Activated CD4-positive, CD25-positive, alpha-beta regulatory T cell treated with anti-CD3 and anti-CD28 coated beads, Interleukin-2, amount 50 U/mL, for 24 hours (primary cell): Measurements from ENCODE around the gene TALDO1.
A peak's percentile ranks its signal among the peaks of the same experiment; 100 is the strongest.

Experiments used
- ATAC-seq, 2 donors: fragments of 150-1000 bp; cut with Tn5 transposase; one replicate each; pipeline ENCODE4 v1.10.0; 2021; ENCODE audit warnings: mild to moderate bottlenecking in 1 of 2, moderate library complexity in 1 of 2

Gene TALDO1

DNA sequence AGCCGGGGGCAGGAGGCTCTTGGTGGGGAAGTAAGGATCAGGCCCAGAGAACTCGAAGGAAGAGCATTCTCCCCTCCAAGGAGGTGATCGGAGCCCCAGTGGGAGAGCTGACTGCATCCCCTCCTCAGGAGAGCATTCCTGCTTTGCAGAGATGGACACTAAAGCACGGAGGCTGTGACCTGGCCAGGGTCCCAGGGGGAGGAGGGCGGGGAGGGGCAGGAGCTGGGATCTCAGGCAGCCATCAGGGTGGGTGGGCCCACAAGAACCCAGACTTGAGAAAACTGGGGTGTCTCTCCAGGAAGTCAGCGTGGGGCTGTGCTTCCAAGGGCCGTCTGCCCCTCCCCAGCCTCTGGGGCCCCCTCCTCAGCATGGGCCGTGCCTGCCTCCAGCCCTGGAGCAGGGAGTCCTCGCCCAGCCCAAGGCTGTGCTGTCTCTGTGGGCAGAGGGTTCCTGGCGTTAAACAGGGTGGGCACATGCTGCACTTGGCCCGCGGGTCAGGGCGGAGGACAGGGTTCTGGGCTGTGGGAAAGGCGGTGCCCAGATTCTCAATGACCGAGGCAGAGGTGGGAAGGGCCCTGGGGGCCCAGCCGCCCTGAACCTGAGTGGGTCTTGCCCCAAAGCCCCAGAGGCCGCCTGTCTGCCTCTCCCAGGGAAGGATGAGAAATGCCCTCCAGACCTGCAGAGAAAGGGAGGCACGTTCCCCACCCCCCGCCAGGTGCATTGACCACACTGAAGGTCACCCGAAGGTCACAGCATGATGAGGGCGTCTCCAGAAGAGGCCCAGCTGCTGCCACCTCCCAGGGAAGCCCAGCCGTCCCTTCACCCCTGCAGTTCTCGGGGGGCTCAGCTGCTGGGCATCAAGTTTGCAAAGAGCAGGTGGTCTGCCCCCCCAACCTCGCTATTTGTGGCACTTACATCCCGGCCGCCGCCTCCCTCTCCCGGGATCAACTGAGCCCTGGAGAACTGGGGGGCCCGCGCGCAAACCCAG, 42.0 kb downstream of the TALDO1 start:
- ATAC-seq = no peak

DNA sequence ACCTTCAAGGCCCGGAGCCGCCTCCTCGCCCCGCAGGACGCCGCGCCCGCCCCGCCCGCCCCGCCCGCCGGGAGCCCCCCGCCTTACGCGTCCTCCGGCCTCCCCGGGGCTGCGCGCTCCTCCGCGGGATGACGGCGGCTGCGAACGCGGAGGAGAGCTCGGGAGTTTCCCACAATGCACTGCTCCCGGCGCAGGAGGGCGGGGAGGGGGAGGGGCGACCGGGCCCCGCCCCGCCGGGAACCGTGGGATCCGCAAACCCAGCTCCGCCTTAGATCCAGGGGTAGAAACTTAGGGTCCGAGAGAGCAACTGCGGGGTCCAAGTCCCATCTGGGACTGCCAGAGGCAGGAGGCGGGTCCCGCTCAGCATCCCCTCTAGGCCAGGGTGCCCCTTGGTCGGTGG, 42.7 kb downstream of the TALDO1 start, which contains the start of gene CEND1:
Gene CEND1, minus strand, starts transcription at position 148 of the 400 bp plus-strand sequence. CDS start 1,514 bp downstream, outside the sequence.
- peak; percentile 44 to 65 for ATAC-seq

DNA sequence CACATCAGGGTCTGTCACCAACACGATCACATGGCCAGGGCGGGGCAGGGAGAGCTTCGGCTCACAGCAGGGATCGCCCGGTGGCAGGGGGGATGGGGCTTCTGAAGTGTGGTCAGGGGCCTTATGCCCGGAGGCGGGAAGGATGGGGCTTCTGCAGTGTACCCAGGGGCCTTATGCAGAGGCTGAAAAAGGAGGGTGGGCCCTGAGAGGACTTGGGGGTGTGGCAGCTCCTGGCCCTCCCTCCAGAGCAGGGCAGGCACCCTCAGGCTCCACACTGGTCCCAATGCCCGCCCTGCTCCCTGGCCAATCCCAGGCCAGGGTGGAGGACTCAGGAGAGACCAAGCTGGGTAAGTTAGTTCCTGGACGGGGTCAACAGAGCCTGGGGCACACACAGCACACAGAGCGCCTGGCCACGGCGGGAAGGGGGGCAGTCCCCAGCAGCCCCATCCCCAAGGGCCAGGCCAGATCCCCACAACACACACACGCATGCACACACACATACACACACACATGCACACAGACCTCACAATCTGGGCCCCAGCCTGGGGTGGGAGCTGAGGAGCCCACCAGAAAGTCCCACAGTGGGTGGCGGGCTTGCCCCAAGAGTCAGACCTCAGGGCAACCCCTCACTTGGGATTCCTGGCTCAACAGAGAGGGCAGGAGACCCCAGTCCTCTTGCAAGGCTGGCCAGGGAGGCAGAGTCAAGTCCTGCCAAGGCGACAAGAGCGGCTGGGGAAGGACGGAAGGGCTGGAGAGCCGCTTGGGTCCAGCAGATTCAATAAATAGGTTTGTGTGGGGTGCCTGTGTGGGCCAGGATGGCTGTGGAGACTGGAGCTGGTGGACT, 43.7 kb downstream of the TALDO1 start:
- ATAC-seq = no peak

DNA sequence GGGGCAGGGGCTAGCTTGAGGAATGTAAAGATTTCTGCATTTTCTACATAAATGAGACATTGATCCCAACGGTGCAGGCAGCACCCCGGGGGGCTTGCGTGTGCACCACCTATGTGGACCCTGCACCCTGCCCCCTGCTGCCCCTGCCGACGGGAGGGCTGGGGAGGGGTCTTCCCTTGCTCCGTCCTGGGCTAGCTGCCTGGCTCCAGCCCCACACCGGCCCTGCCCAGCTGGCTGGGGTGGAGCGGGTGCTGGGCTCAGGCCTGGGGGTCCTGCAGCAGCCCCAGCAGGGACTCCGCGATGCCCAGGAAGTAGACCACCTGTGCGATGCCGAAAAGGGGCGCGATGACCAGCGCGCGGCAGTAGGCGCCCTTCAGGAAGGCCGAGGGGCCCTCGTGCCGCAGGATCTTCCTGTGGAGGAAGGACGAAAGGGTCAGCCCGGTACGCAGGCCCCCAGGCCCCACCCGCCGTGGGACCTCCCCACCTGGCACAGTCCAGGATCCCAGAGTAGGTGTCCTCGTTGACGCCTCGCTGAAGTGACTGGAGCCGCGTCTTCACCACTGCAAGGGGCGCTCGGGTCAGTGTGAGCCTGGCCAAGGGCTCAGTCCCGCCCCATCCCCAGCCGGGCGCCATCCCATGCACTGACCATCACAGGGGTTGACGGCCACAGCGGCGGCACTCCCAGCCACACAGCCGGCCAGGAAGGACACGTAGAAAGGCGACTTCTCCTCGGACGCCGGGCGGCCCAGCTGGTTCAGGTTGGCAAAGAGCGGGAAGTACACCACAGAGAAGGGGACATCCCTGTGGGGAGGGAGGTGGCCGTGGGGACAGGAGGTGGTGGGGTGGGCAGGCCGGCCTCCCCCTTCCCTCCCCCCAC, 44.6 kb downstream of the TALDO1 start:
- no peak for ATAC-seq

DNA sequence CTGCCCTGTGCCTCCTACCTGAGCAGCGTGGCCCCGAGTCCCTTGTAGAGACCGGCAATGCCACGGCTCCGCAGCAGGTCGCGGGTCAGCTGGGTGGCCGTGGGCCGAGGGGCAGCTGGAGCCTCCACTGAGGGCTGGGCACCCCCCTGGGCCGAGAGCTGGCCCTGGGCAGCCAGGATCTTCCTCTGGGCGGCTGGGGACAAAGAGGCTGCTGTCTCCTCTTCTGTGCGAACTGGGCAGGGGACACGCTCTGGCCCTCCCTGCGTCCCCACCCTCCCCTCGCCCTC, 45.2 kb downstream of the TALDO1 start:
- ATAC-seq = no peak

DNA sequence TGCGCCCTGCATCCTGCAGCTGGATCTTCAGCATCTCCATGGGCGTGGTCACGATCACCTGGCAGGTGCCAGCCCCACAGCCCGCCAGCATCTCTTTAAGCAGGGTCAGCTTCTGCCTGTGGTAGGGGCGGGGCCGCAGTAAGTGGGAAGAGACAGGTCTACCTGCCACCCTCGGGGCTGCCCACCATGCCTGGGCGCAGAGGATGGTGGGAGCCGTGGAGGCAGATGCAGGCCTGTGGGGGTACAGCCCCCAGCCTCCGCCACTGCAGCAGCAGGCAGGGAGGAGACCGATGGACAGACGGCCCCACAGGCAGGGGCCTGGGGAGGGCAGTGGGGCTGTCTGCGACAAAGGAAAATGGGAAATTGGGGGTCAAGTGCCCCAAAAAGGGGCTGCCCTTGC, 45.6 kb downstream of the TALDO1 start:
- no peak for ATAC-seq

DNA sequence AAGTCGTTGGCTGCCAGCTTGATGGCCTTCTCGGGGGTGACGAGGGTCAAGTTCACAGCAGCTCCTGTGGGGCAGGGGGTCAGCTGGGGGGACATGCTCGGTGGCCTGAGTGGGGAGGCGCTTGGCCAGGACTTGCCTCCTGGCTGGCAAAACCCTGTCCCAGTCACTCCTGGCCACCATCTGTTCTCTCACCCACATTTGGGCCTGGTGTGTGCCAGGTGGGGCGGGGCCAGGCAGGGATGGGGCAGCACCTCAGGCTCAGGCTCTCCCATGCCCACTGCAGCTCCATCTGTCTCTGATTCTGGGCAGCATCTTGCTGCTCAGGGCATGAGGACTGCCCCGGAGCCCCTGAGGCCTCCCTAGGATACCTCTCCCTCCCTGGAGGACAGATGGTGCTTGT, 46.3 kb downstream of the TALDO1 start:
- ATAC-seq = no peak

DNA sequence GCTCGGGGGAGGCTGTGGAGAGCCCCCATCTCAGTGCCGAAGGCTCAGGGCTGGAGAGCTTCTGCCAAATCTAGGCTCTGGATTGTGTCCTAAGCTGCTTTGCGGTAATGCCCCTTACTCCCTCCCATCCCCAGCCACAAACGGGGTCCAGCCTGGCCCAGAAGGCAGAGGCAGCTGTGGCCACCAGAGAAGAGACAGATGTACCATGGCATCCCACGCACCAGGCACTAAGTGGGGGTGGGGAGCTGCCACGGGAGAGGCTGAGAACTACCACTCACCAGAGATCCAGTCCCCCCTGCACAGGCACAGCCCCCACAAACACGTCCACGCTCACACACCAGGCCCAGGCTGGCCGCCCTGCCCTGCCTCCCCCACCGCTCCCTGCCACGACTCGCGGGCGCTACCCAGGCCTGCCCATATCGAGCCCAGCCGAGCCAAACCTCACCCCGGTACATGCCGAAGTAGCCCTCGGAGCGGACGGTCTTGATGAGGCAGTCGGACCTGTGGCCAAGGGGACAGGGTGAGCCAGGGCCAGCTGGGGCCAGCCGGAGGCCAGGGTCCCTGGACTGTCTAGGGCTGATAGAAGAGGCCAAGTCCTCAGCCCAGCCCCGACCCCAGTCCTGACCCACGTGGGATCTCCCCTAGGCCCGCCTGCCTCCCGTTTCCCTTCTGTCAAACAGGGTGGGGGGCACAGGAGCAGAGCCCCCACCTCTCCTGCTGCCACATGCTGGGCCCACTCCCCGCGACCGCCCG, 46.9 kb downstream of the TALDO1 start:
- no peak for ATAC-seq

DNA sequence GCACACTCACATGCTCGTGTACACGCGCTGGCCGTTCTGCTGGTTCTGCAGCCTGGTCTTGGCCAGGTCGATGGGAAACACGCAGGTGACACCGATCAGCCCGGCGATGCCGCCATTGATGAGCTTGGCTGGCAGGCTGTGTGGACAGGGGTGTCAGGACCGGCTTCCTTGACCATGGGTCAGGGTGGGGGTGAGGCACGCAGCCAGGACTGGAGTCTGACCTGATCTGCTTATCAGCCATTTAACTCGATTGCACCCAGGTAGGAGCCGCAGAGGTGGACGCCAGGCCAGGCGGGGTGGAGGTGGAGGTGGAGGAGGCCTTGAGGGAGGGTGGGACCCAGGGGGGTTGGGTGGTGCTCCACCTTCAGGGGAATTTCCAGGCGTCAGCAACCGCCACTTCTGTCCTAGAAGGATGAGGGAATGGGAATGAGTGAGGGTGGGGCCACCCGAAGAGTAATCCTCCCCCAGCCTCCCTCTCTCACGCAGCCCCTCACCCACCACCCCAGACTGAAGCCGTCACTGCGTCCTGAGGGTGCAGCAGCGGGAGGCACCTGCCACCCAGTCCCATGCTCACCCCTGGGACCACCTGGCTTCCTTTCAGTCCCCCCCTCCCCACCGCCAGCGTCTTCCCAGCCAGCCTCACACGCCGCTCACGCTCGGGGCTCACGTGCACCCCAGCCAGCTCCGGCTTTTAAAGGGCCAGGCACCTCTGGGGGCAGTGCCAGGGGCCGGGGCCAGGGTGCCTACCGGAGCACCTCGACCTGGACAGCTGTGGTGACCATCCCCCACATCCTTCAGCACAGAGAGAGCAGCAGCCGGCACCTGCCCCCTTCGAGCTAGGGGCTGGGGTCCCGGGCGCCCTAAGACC, 47.7 kb downstream of the TALDO1 start:
- ATAC-seq = no peak

DNA sequence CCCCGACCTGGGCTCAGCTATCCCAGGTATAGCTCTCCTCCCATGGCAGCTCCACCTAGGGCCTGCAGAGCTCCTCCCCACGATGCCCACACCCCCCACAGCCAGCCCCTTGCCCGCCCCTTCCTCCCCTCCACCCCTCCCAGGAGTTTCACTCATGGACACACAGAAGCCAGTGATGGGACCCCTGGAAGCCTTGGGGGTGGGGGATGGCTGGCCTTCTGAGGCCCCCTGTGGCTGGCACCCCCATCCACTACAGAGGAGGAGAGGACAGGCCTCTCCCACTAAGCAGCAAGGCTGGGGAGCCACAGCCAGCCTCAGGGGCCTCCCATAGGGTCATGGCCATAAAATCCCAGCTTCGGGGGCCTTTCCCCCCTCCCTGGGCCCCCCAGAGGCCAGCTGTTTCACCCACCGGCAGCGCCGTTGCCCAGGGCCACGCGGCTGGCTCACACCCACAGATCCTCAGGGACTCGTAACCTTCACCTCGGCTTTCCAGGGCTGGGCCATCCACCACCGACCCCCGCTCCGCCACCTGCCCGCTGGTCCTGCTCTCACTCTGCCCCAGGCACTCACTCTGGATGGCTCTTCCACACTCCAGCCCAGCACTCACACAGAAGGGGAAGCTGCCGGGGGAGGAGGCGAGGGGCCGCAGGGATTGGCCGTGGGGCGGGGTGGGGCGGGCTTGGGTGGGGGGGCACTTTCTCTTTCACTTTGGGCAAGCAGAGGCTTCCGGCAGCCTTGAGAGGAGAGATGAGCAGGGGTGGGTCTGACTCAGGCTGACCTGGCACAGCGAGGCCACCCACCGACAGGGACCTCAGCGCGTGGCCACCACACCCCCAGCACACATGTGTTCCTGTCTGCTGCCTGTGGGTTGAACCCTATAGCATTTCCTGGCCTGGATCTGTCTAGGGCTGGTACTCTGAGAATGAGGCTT, 48.6 kb downstream of the TALDO1 start:
- ATAC-seq = peak; percentile 81 to 82

DNA sequence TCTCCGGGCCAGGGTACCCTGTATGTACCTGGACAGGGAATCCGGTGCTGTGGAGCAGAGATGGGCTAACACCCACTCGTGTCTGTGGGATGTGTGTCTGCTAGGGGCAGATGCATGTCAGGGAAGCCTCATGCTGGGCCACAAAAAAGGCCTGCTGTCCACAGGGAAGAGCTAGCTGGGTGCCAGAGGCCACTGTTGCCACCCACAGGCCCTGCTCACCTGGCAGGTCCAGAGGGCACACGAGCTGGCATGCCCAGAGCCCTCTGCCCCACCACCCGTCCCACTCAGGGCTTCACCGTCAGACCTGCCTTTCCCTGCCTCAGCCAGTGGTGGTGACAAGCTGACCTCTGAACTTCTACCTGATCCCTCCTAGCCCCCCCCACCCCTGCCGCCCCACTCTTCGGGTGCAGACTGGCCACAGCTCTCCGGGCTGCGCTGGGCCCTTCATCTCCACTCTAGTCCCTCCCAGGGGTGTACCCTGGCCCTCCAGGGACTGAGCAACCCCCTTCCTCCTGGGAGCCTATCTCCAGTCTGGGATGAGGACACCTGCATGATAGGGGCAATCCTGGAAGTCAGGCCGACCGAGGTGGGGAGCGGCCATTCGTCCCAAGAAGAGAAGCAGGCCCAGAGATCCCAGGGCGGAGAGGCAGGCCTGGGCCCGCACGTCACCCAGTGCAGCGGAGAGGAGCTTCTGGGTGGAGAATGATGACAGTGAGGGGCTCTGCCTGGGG, 49.5 kb downstream of the TALDO1 start:
- no peak for ATAC-seq

DNA sequence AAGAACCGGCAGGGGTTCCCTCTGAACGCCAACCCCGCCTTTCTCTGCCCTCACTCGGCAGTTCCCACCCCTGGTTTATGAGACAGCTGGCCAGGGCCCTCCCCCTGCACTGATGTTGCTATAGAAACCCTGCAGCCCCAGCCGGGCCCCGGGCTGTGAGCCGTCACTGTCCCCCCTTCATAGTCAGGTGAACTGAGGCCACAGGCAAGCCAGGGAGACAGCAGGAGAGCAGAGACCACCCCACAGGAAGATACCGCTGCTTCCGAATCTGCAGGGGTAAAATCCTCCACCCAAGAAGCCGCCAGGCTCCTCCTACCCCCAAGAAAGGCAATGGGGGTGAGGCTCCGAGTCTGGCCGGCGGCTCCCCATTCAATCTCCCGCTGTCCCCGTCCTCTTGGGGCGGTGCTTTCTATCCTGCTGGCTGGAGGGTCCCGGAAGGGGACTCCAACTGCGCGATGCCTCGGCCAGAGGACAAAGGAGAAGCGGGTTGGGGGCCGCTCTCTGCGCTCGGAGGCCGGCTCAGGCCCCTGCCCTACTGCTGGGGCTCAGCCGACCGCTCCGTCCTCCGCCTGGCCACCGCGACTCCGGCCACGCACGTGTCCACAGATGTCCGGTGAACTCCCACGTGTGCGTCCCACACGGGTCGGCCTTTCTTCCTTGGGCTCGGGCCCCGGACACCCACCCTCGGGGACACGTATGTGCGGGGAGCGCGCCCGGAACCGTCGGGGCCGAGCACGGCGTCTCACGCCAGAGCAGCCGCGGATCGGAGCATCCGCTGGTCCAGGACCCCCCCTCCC, 50.2 kb downstream of the TALDO1 start:
- peak; percentile 46 to 55 for ATAC-seq

DNA sequence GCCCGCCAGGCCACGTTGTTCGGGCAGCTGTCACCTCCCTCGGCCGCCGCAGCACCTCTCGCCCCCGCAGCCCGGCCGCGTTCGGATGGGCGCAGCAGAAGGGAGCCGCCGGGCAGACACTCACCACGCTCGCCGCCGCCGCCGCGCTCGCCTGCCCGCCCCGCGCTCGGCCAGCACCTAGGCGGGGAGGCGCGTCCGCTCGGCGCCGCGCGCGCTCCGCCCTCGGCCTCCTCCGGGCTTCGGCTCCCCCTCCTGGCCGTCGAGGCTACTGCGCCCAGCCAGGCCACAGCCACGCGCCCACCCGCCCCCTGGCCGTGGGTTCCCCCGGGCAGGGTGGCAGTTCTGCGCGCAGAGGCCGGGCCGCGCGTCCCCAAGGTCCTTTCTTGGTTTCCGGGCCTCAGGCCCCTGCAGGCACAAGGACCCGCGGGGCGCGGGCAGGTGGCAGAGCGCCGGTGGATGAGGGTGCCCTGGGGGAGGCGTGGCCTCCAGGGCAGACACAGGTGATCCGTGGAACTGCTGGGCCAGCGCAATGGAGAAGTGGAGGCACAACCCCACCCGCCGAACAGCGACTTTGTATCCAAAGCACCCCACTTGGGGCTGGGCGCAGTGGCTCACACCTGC, 50.9 kb downstream of the TALDO1 start, which contains the start of gene SLC25A22:
Gene SLC25A22, minus strand, starts transcription at position 189 of the 621 bp plus-strand sequence. CDS start 3,275 bp downstream, outside the sequence.
- peak; percentile 49 for ATAC-seq

DNA sequence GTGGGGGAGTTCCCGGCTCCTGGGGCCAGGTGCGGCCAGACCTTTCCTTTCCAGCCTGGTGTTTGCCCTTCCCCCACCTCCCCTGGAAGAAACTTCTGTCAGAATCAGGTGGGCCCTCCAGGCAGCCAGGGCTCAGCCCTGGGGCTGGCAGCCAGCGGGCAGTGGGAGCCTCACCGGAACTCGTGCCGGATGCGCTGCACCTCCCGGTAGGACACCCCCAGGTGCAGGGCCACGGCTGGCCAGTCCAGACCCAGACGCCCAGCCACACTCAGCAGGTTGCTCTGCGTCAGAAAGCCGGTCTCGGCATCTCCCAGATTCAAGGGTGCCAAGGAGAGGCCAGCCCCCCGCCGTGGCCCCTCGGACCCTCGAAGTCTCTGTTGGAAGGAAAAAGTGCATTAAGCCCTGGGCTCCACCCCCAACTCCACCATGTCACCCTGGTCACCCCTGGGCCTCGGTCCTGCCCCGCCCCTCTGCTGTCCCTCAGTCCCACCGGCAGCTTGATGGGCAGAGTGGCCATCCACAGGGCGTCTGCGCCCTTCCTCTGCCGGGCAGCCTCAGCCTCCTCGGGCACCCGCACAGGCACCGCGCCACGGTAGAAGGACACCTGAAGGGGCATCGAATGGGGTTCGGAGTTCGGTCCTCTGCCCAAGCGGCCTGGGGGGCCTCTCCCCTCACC, 52.5 kb downstream of the TALDO1 start:
- ATAC-seq = no peak

DNA sequence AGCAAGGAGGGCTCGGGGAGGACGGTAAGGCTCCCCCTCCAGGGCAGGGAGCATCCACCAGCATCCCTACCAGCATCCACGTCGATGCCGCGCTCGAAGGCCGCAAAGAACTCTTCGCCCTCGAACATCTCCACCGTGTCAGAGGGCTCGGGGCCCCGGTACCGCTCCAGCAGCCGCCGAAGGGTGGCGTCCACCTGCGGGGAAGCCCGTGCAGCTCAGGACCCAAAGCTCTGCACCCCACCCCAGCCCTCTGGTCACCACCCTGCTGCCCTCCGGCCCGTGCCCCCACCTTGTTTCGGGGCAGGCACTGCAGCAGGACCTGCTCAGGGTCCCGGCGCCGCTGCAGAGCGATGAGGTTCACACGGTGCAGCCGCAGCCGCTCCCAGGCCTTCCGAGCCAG, 53.2 kb downstream of the TALDO1 start:
- no peak for ATAC-seq

DNA sequence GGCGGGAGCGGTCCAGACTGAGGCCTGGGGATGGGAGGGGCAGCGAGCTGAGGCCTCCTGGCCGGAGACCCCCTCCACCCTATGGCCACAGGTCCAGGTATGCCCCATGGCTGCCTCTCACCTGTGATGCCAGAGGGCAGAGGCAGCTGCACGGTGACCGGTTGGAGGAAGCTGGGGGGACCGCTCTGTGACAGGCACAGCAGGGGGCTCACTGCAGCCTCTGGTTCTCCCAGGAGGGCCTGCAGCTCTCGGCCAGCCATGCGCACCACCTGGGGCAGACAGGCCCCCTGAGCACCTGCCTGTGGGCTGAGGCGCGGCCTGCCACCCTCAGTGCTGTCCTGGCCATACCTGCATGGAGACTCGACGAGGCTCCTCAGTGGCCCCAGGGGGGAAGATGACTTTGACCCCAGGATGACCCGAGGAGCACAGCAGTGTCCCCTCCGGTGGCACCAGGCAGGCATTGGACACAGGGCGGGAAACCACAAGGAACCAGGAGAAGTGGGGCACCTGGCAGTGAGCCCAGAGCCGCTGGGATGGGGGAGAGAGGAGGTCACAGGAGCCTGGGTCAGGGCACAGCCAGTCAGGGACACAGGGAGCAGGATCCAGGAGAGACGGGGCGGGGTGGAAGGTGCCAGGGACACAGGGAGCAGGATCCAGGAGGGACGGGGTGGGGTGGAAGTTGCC, 54.0 kb downstream of the TALDO1 start:
- ATAC-seq = no peak
